ENCODE results near the gene CDHR1. TPM values are rescaled to one million over a fixed set of nuclear protein-coding genes. Genes with fewer than 3 reads are reported as not detected.

Gene CDHR1
- total RNA-seq, 1 donor from 2014 or later, result 0.96 TPM

- TF ChIP-seq, protein P1, sequence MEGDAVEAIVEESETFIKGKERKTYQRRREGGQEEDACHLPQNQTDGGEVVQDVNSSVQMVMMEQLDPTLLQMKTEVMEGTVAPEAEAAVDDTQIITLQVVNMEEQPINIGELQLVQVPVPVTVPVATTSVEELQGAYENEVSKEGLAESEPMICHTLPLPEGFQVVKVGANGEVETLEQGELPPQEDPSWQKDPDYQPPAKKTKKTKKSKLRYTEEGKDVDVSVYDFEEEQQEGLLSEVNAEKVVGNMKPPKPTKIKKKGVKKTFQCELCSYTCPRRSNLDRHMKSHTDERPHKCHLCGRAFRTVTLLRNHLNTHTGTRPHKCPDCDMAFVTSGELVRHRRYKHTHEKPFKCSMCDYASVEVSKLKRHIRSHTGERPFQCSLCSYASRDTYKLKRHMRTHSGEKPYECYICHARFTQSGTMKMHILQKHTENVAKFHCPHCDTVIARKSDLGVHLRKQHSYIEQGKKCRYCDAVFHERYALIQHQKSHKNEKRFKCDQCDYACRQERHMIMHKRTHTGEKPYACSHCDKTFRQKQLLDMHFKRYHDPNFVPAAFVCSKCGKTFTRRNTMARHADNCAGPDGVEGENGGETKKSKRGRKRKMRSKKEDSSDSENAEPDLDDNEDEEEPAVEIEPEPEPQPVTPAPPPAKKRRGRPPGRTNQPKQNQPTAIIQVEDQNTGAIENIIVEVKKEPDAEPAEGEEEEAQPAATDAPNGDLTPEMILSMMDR (IDR thresholded peaks at IDR 0.05; ENCODE audit: unreplicated experiment), result no peak
- no peak for DNase-seq (ENCODE audit: low spot score, unreplicated experiment)
- Mint-ChIP-seq H3K27me3 (peaks cover 26% of the 10 kb centered on the region), H3K36me3 (ENCODE audit: insufficient read depth) (no peaks in the 10 kb centered on the region), H3K9me3 (ENCODE audit: low read depth) (no peaks in the 10 kb centered on the region), H3K27ac (no peak overlapping the region), H3K4me3 (ENCODE audit: low read depth) (no peak overlapping the region), H3K4me1 (ENCODE audit: low read depth) (peaks cover 8% of the 10 kb centered on the region)
Observed at GRCh38 chr10:84265418-84265817, 71.1 kb downstream of the CDHR1 start.

DNA sequence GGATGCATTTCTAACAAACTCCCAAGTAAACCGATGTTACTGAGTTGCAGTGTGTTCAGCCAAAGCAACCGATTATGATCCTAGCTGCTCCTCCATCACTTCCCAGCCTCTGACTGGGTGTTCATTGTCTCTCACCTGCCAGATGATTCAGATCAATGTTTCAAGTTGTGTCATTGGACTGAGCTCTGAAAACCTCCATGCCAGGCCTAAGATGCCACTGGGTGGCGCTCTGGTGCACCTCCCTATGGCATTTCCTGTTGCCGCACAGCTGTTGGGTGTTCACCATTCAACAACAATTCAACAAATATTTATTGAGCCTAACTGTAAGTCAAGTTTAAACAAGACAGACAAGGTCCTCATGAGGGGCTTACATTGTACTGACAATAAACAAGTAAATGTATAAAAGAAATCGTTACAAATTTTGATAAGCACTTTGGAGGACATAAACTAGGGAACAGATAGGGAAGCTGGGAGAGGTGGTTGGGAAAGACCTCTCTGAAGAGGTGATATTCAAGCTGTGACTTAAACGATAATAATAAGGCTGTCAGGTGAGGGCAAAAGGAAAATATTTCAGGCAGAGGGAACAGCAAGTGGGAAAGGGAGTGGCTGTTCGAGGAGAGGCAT, 73.3 kb downstream of the CDHR1 start:
- Mint-ChIP-seq H3K27ac (no peak overlapping the region), H3K4me3 (ENCODE audit: low read depth) (no peak overlapping the region), H3K4me1 (ENCODE audit: low read depth) (peaks cover 12% of the 10 kb centered on the region), H3K9me3 (ENCODE audit: low read depth) (no peaks in the 10 kb centered on the region), H3K27me3 (peaks cover 16% of the 10 kb centered on the region), H3K36me3 (ENCODE audit: insufficient read depth) (no peaks in the 10 kb centered on the region)
- DNase-seq (ENCODE audit: low spot score, unreplicated experiment), result no peak
- TF ChIP-seq, protein P1 (IDR thresholded peaks at IDR 0.05; ENCODE audit: unreplicated experiment), result peak; percentile 64

- no peaks in the 10 kb centered on the region for H3K36me3 Mint-ChIP-seq (ENCODE audit: insufficient read depth)
- H3K27me3 Mint-ChIP-seq, result peaks cover 6% of the 10 kb centered on the region
- H3K4me3 Mint-ChIP-seq (ENCODE audit: low read depth), result no peak overlapping the region
- no peak for DNase-seq (ENCODE audit: low spot score, unreplicated experiment)
- H3K4me1 Mint-ChIP-seq (ENCODE audit: low read depth), result peaks cover 12% of the 10 kb centered on the region
- H3K9me3 Mint-ChIP-seq (ENCODE audit: low read depth), result no peaks in the 10 kb centered on the region
- TF ChIP-seq, protein P1 (IDR thresholded peaks at IDR 0.05; ENCODE audit: unreplicated experiment), result no peak
- H3K27ac Mint-ChIP-seq, result no peak overlapping the region
Observed at GRCh38 chr10:84269162-84269561, 74.8 kb downstream of the CDHR1 start.

Other genes starting within 250 kb of the CDHR1 start
- 99.4 and 105 TPM in 2 replicates for gene GHITM, start 55.0 kb upstream of the CDHR1 start, total RNA-seq
- not detected in 2 replicates for gene GPR15LG, start 20.7 kb upstream of the CDHR1 start, total RNA-seq
- not detected in 2 replicates for gene LRIT2, start 31.0 kb downstream of the CDHR1 start, total RNA-seq
- gene LRIT1, start 47.0 kb downstream of the CDHR1 start, total RNA-seq, result not detected in 2 replicates
- gene RGR, start 50.5 kb downstream of the CDHR1 start, total RNA-seq, result not detected in 2 replicates
- gene CCSER2, start 134.1 kb downstream of the CDHR1 start, total RNA-seq, result 44.9 and 49.6 TPM in 2 replicates

Measured in progenitor cell of endocrine pancreas (in vitro differentiated cells).